Measurements from ENCODE around the gene SLC19A1. TPM values are rescaled to one million over a fixed set of nuclear protein-coding genes. Genes with fewer than 3 reads are reported as not detected.

The SLC19A1 gene
- total RNA-seq, 1 donor = 7.4 TPM

DNA sequence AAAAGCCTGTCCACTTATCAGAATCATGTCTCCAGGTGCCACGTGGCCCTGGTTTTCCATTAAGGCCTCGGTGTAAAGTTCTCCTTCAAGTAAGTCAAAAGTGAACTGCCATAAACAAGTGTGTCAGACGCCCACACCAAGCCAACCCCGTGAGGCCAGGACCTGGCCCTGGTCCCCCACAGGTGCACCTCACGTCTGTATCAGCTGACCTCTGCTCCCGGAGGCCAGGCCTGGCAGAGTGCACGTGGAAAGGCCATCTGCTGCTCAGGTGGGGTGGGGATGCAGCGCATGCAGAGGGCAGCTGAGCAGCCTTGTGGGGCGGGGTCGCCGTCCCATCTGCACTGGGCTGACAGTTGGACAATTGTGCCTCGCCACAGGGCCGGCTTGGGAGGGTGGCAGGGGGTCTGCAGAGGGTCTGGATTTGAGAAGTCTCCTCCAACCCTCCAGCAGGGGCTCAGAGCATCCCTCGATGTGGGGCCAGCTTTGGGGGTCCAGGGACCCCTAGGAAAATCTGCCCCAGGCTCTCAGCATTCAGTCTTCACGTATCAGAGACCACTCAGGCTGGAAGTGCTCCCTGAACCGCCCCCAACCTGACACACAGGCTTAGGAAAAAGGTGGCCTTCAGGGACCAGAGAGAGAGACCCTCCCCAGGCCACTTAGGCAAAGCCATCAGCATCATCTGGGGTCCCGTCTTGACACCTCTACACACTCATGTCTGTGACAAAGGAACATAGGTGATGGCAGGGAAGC lies 3.0 kb downstream of the SLC19A1 start:
- no peak for TF ChIP-seq CTCF (IDR thresholded peaks at IDR 0.05; ENCODE audit: insufficient read depth, low read length)
- DNase-seq (ENCODE audit: low read depth) = no peak
- H3K4me3 ChIP-seq (ENCODE audit: low read depth, low read length) = no peak overlapping the region

DNA sequence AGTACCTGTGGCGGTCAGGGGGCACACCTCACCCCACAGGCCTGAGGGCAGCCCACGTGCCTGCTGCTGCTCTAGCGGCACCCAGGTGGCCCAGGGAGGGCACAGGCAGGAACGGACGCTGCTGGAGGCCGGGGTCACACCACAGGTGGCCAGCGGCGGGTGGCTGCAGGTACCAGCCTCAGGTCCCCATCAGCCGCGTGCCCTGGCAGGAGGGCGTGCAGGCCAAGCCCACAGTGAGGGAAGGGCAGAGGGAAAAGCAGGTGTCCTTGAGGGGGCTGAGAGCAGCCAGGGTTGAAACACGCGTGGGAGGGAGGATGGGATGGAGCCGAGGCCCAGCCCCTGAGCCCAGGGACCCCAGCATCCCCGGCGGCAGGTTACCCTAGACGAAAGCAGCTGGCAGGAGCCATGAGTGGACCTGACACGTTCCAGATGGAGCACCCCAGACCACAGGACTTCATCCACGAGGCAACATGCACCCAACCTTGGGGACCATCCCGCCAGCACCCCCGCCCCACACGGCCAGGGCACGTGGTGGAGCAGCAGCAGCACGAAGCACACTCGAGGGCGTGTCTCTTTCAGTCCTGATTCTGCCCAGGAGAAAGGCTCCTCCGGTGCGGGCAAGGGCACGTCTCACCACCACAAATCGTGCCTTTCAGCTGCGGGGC lies 3.7 kb downstream of the SLC19A1 start:
- H3K4me3 ChIP-seq (ENCODE audit: low read depth, low read length) = no peak overlapping the region
- no peak for TF ChIP-seq CTCF (IDR thresholded peaks at IDR 0.05; ENCODE audit: insufficient read depth, low read length)
- DNase-seq (ENCODE audit: low read depth) = no peak

- no peak for DNase-seq (ENCODE audit: low read depth)
- no peak for TF ChIP-seq CTCF (IDR thresholded peaks at IDR 0.05; ENCODE audit: insufficient read depth, low read length)
- no peak overlapping the region for H3K4me3 ChIP-seq (ENCODE audit: low read depth, low read length)
Measured at GRCh38 chr21:45537746-45538291, 4.4 kb downstream of the SLC19A1 start.

DNA sequence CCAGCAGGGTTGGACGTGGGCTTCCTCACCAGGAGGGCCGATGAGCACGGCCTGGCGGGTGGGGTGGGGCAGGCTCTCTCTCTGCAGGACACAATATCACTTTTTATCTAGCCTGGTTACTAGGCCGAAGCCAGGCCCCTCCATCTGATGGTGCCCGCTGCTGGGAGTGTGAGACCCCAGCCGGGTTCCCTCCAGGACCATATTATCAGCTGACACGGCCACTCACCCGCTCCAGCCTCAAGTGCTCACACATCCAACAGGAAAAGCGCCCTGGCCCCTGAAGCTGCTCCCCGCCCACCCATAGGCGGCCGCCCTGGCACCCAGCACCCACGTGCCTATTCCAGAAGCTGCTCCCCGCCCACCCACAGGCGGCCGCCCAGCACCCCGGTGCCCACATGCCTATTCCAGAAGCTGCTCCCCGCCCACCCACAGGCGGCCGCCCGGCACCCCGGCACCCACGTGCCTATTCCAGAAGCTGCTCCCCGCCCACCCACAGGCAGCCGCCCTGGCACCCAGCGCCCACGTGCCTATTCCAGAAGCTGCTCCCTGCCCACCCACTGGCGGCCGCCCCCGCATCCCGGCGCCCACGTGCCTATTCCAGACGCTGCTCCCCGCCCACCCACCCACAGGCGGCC lies 5.0 kb downstream of the SLC19A1 start:
- DNase-seq (ENCODE audit: low read depth) = no peak
- no peak overlapping the region for H3K4me3 ChIP-seq (ENCODE audit: low read depth, low read length)
- no peak for TF ChIP-seq CTCF (IDR thresholded peaks at IDR 0.05; ENCODE audit: insufficient read depth, low read length)

- no peak overlapping the region for H3K4me3 ChIP-seq (ENCODE audit: low read depth, low read length)
- no peak for TF ChIP-seq CTCF (IDR thresholded peaks at IDR 0.05; ENCODE audit: insufficient read depth, low read length)
Measured at GRCh38 chr21:45536301-45537081, 5.7 kb downstream of the SLC19A1 start.

DNA sequence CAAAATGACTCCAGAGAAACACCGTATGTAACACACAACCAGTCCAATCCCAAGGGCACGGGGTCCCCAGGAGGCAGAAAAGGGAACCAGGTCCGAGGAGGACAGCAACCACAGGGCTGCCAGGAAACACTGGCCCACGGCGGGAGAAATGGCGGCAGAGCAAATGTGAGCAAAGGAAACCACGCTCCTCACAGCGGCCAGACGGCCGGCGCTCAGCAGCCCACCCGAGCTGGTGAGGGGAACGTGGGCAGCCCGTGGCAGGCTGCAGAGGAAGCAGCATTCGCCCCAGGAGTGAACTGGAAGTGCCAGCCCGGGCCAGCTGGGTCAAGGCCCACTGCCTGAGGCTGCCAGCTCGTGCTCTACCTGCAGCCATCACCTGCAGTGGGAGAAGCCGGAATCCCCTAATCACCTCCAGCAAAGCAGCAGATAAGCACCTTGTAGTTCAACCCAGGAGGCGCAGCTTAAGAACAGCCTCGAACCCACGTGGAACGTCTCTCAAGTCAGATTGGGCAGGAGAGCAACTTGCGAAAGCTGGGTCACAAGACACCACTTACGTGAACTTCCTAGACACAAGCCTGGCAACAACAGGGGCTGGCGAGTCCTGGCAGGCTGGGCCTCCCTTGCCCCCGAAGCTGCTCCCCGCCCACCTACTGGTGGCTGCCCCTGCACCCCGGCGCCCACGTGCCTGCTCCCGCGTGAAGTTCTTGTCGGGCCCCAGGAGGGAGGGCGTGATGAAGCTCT lies 6.7 kb downstream of the SLC19A1 start:
- TF ChIP-seq CTCF (IDR thresholded peaks at IDR 0.05; ENCODE audit: insufficient read depth, low read length) = no peak
- DNase-seq (ENCODE audit: low read depth) = no peak
- no peak overlapping the region for H3K4me3 ChIP-seq (ENCODE audit: low read depth, low read length)

More at GRCh38 chr21:45536301-45537081, 5.7 kb downstream of the SLC19A1 start:
- no peak for DNase-seq (ENCODE audit: low read depth)
